GM12891 (cell line): ENCODE measurements around the gene GSTM3. TPM values are rescaled to one million over a fixed set of nuclear protein-coding genes. Genes with fewer than 3 reads are reported as not detected.

Source experiments
- DNase-seq: peaks from one replicate; pipeline ENCODE4 v3.0.0; 2011; ENCODE audit warnings: low spot score; ENCODE audit not compliant: insufficient read length
- FAIRE-seq: peaks from 2 replicates; lab custom pipeline; 2011; peaks lifted over from hg19 to GRCh38; lab: Jason Lieb, UNC
- PAX5 ChIP-seq: IDR thresholded peaks from 2 replicates; pipeline ENCODE4 v1.6.1; 2011; ENCODE audit warnings: low read length, moderate library complexity, mild to moderate bottlenecking; ENCODE audit not compliant: insufficient read depth, severe bottlenecking
- POLR2A ChIP-seq: IDR thresholded peaks from 2 replicates; pipeline ENCODE4 v1.6.1; 2011; ENCODE audit warnings: low read depth, low read length, control low read depth
- POLR2AphosphoS5 ChIP-seq: IDR thresholded peaks from 2 replicates; pipeline ENCODE4 v1.6.1; 2011; ENCODE audit warnings: low read depth, low read length, control low read depth
- POU2F2 ChIP-seq: IDR thresholded peaks from 2 replicates; pipeline ENCODE4 v1.6.1; 2011; ENCODE audit warnings: low read depth, mild to moderate bottlenecking, control low read depth, low read length, moderate library complexity
- SPI1 ChIP-seq: IDR thresholded peaks from 2 replicates; pipeline ENCODE4 v1.6.1; 2011; ENCODE audit warnings: low read depth, low read length, control low read depth
- TAF1 ChIP-seq: IDR thresholded peaks from 2 replicates; pipeline ENCODE4 v1.6.1; 2011; ENCODE audit warnings: low read depth, low read length, control low read depth
- polyA plus RNA-seq: library from polyadenylated mRNA; unstranded; fragments of >200 nt; gene quantifications from one replicate; pipeline ENCODE4 v1.2.1, GENCODE V29; 2012; ENCODE audit warnings: low read depth, missing spikeins, inconsistent platforms; ENCODE audit not compliant: missing spikeins

GSTM3 gene
- polyA plus RNA-seq, result 10.0 TPM

- TF ChIP-seq POLR2AphosphoS5, result no peak
- no peak for TF ChIP-seq SPI1
- no peak for TF ChIP-seq POU2F2
- TF ChIP-seq POLR2A, result no peak
- no peak for TF ChIP-seq TAF1
- TF ChIP-seq PAX5, result no peak
- no peak for DNase-seq
- FAIRE-seq, result no peak
Measured at GRCh38 chr1:109740615-109741373, at the start of gene GSTM3. GSTM3 (minus strand) TSS chr1:109741038; CDS start chr1:109740287, 751 bp downstream.

DNA sequence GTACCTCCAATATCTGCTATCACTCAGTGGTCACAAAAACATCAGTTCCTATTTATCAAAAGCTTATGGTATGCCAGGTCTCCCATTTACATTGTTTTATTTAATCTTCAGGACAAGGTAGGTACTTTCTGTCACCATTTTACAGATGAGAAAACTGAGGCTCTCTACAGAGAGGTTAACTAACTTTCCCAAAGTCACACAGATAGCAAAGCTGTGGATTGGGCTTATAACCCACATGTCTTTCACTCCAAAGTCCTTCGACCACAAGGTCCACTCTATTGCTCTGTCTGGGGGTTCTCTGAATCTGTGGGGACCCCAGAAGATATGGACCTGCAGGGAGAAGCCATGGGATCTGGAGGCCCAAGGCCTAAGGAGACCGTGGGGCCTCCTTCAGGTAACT lies 49.5 kb upstream of the GSTM3 start:
- DNase-seq (no peak), FAIRE-seq (no peak)
- no peak for TF ChIP-seq PAX5
- no peak for TF ChIP-seq POU2F2
- no peak for TF ChIP-seq POLR2AphosphoS5
- no peak for TF ChIP-seq SPI1
- TF ChIP-seq POLR2A, result no peak
- no peak for TF ChIP-seq TAF1

DNA sequence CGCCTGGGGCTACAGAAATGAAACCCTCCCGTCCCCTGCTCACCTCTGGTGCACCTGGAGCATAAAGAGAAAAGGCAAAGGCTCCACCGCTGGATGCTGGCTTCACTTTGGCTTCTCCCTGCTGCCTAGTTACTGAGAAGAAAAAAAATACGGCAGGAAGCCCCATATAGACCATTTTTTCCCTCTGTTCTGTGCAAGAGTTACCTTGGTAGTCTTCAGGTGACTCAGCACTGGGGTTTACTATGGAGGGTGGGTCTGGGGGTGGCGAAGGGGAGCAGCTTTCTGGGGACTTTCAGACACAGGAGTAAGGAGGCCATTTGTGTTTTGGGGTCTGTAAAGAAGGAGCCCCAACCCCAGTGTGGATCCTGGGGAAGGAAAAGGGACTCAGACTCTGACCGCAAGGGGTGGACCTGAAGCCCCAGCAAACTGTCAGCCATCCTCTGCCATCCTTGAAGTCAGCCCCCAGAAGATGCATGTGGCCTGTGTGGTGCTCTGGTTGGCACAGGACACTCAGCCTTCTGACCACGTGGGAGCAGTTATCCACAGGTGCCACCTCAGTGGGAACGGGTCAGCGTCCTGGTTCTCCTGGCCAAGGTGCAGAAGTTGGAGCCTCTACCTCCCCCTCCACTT lies 48.8 kb upstream of the GSTM3 start:
- FAIRE-seq (no peak), DNase-seq (no peak)
- TF ChIP-seq TAF1, result no peak
- no peak for TF ChIP-seq POU2F2
- TF ChIP-seq POLR2AphosphoS5, result no peak
- TF ChIP-seq PAX5, result no peak
- no peak for TF ChIP-seq SPI1
- no peak for TF ChIP-seq POLR2A

DNA sequence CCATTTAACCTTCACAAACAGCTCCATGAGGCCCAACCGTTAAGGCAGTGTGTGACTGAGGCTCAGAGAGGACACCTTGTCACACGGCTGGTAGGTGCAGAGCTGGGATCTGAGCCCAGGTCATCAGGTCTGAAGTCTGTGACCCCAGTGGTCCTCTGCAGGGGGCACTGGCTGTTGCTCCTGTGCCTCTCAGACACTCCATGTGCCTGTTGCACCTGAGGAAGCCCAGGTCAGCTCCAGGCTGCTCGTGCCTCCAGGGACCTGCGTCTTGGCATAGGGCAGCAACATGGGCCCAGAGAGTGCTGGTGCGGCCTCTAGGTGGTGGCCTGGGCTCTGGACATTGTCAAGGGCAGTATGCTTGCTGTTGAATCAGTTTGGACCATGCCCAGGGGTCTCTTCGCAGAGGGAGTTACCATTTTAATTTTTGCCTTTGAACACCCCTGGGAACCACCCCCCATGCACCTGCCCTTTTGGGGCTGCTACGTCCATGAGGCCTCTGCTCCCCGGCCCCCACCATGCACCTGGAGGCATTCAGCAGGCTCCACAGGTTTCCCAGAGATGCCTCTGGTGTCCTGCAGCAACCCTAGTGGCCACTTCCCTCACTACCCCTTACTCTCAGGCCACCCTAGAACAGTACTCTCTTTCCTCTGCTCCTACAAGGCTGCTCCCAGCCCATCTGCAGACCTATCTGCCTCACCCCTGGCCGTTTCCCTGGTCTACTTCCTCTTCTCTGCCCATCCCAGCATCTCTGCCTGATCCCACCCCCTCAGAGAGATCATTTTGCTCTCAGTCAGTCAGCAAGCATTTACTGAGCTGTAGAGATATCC lies 48.1 kb upstream of the GSTM3 start:
- DNase-seq (peak; percentile 46), FAIRE-seq (no peak)
- TF ChIP-seq POLR2AphosphoS5 (no peak), POU2F2 (no peak), SPI1 (no peak), POLR2A (no peak), PAX5 (no peak), TAF1 (no peak)

GRCh38 chr1:109787845-109788601 lies 47.2 kb upstream of the GSTM3 start:
- no peak for DNase-seq
- no peak for TF ChIP-seq PAX5
- TF ChIP-seq POLR2AphosphoS5, result no peak
- TF ChIP-seq TAF1, result no peak
- no peak for TF ChIP-seq POLR2A
- TF ChIP-seq POU2F2, result no peak
- no peak for TF ChIP-seq SPI1
- no peak for FAIRE-seq

DNA sequence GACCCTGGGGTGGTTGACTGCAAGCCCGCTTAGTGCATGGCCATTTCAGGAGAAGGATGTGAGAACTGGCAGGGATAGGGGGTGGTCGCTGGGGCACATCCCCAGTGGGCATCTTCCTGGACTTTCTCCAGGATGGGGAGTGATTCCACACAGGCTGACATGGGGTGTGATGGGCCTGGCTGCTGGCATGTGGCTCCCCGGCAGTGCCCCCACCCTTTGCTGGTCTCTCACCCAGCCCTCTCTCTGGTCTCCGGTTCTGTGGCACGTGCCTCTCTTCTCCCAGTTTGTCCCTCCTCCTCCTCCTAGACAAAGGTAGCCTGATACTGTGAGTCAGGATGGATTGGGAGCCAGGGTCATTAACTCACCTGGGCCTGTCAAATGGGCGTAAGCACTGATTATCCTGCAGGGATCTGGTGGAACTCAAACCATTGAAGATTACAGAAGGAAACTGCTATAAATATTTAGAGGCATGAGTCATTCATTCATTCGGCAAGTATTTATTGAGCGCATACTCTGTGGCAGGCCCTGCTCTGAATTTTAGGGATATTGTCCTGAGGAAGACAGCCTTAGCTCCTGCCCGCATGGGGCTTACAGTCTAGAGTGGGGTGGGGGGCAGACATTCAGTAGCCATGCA lies 46.5 kb upstream of the GSTM3 start:
- no peak for DNase-seq
- TF ChIP-seq PAX5 (no peak), TAF1 (no peak), SPI1 (no peak), POLR2AphosphoS5 (no peak), POLR2A (no peak), POU2F2 (no peak)
- no peak for FAIRE-seq

GRCh38 chr1:109786531-109787021 lies 45.7 kb upstream of the GSTM3 start:
- no peak for DNase-seq
- TF ChIP-seq POU2F2, result no peak
- TF ChIP-seq TAF1, result no peak
- TF ChIP-seq POLR2AphosphoS5, result no peak
- TF ChIP-seq SPI1, result no peak
- no peak for TF ChIP-seq PAX5
- TF ChIP-seq POLR2A, result no peak
- no peak for FAIRE-seq

GRCh38 chr1:109786112-109786480 lies 45.3 kb upstream of the GSTM3 start:
- FAIRE-seq, result no peak
- DNase-seq, result no peak
- TF ChIP-seq POLR2AphosphoS5 (no peak), TAF1 (no peak), POLR2A (no peak), POU2F2 (no peak), SPI1 (no peak), PAX5 (no peak)
